HEK293T (cell line): ENCODE results near the gene WIPF2.
"Not testable (repeated sequence)": the region's sequence is repeated elsewhere in the genome, so short reads cannot be mapped to it uniquely, and the experiment has no call there.

Experiments
- CTCF ChIA-PET: fragments of 350-600 bp; formaldehyde crosslinking; extraction: SDS; loops from one replicate; lab custom pipeline; 2021; ENCODE audit warnings: antibody characterized with exemption, inconsistent platforms; lab: Yijun Ruan, JAX
- POLR2A ChIA-PET: fragments of 350-600 bp; formaldehyde crosslinking; extraction: SDS; loops from one replicate; lab custom pipeline; 2020; ENCODE audit warnings: antibody characterized with exemption, inconsistent platforms; lab: Yijun Ruan, JAX
- DNase-seq: peaks from one replicate; pipeline ENCODE4 v3.0.0; 2012; ENCODE audit warnings: mixed read lengths; ENCODE audit errors: extremely low spot score
- ARNT ChIP-seq: fragments of 450-650 bp; IDR thresholded peaks from 2 replicates; pipeline ENCODE4 v1.6.1; 2017; ENCODE audit warnings: mild to moderate bottlenecking
- BHLHE40 ChIP-seq: fragments of 450-650 bp; IDR thresholded peaks from 2 replicates; pipeline ENCODE4 v1.6.1; 2016; ENCODE audit warnings: mild to moderate bottlenecking, moderate library complexity, borderline replicate concordance
- CTBP1 ChIP-seq: fragments of 450-650 bp; IDR thresholded peaks from 2 replicates; pipeline ENCODE4 v1.6.1; 2016; ENCODE audit warnings: borderline replicate concordance
- ELF4 ChIP-seq: fragments of 450-650 bp; IDR thresholded peaks from 2 replicates; pipeline ENCODE4 v1.6.1; 2017; ENCODE audit warnings: antibody characterized with exemption
- FOXA1 ChIP-seq: fragments of 450-650 bp; IDR thresholded peaks from 2 replicates; pipeline ENCODE4 v1.6.1; 2016; ENCODE audit warnings: mild to moderate bottlenecking
- FOXK2 ChIP-seq: fragments of 450-650 bp; IDR thresholded peaks from 2 replicates; pipeline ENCODE4 v1.6.1; 2016; ENCODE audit warnings: mild to moderate bottlenecking
- FOXM1 ChIP-seq: fragments of 450-650 bp; IDR thresholded peaks from 2 replicates; pipeline ENCODE4 v1.6.1; 2017; ENCODE audit warnings: mild to moderate bottlenecking, borderline replicate concordance
- HDGF ChIP-seq: fragments of 450-650 bp; IDR thresholded peaks from 2 replicates; pipeline ENCODE4 v1.6.1; 2017; ENCODE audit warnings: antibody characterized with exemption, borderline replicate concordance
- L3MBTL2 ChIP-seq: fragments of 450-650 bp; conservative IDR thresholded peaks from 2 replicates; pipeline ENCODE4 v1.6.1; 2016; ENCODE audit warnings: mild to moderate bottlenecking
- LEF1 ChIP-seq: fragments of 450-650 bp; IDR thresholded peaks from 2 replicates; pipeline ENCODE4 v1.6.1; 2017; ENCODE audit warnings: mild to moderate bottlenecking, borderline replicate concordance
- NFRKB ChIP-seq: fragments of 450-650 bp; IDR thresholded peaks from 2 replicates; pipeline ENCODE4 v1.6.1; 2016; ENCODE audit warnings: mild to moderate bottlenecking, moderate library complexity
- SP1 ChIP-seq: fragments of 450-650 bp; IDR thresholded peaks from 2 replicates; pipeline ENCODE4 v1.6.1; 2017
- SUZ12 ChIP-seq: fragments of 450-650 bp; IDR thresholded peaks from 2 replicates; pipeline ENCODE4 v1.6.1; 2016; ENCODE audit warnings: mild to moderate bottlenecking
- TARDBP ChIP-seq: fragments of 450-650 bp; IDR thresholded peaks from 2 replicates; pipeline ENCODE4 v1.6.1; 2016
- ZNF384 ChIP-seq: fragments of 450-650 bp; IDR thresholded peaks from 2 replicates; pipeline ENCODE4 v1.6.1; 2016
- TF ChIP-seq, protein P1 (sequence below): fragments of 450-650 bp; IDR thresholded peaks from 2 replicates; pipeline ENCODE4 v1.6.1; 2016

WIPF2 gene

GRCh38 chr17:40293363-40293762 lies 74.3 kb downstream of the WIPF2 start:
- no peak for DNase-seq
- ChIA-PET POLR2A (interaction anchor here (1.3 kb wide), 1 partner anchor 24 kb away, joined by 4 read pairs; no protein-coding TSS in a partner anchor), CTCF (interaction anchor here (0.7 to 1.1 kb wide), 2 partner anchors 14 to 61 kb away, joined by 3 to 4 read pairs; no protein-coding TSS in a partner anchor)
- TF ChIP-seq ARNT, result no peak
- no peak for TF ChIP-seq HDGF
- no peak for TF ChIP-seq SP1
- no peak for TF ChIP-seq FOXM1
- no peak for TF ChIP-seq BHLHE40
- no peak for TF ChIP-seq TARDBP
- no peak for TF ChIP-seq L3MBTL2
- no peak for TF ChIP-seq LEF1
- TF ChIP-seq FOXK2, result no peak
- TF ChIP-seq ZNF384, result no peak
- TF ChIP-seq CTBP1, result no peak
- no peak for TF ChIP-seq FOXA1
- TF ChIP-seq, protein P1, sequence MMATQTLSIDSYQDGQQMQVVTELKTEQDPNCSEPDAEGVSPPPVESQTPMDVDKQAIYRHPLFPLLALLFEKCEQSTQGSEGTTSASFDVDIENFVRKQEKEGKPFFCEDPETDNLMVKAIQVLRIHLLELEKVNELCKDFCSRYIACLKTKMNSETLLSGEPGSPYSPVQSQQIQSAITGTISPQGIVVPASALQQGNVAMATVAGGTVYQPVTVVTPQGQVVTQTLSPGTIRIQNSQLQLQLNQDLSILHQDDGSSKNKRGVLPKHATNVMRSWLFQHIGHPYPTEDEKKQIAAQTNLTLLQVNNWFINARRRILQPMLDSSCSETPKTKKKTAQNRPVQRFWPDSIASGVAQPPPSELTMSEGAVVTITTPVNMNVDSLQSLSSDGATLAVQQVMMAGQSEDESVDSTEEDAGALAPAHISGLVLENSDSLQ, result no peak
- no peak for TF ChIP-seq ELF4
- no peak for TF ChIP-seq SUZ12

DNA sequence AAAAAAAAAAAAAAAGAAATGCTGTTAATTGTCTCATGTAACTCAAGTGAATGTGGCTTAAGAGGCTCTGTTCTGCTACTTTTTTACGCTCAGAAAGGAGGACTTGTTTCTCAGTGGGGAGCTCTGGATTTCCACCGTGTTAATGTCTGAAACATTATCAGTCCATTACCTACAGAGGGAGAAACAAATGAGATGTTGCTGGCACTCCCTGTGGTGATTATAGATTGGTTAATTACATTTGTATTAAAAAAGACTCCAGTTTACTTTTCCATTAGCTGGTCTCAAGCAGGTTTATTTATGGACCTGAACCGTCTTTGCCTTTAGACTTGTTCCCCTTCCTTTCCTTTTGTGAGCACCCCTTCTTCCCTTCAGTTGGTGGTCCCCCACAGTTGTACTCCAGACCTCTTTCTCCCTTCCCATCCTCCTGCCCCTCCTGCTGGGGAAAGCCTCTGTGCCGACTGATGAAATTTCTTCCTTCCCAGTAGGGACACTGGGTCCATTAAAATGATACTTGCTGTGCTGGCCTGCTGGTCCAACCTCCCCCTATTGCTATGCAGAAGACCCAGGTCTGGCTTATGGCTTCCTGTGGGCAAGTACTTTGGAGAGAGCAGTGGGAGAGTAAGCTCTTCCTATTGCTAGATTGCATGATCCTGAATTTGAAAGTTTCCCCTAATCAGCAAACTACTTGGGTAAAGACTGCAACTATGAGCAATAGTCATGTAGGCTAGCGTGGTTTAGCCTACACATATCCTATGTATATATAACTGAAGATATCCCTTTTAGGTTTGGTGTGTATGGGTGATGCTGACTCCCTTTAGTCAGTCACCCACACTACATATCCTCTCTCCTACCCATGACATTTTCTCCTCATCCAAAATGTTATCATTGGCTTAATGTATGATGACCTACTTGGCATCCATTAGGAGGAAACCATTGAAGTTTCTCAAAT lies 76.7 kb downstream of the WIPF2 start:
- no peak for TF ChIP-seq L3MBTL2
- TF ChIP-seq, protein P1, result no peak
- TF ChIP-seq HDGF, result no peak
- TF ChIP-seq SP1, result no peak
- TF ChIP-seq TARDBP, result no peak
- no peak for TF ChIP-seq ELF4
- no peak for TF ChIP-seq NFRKB
- CTCF ChIA-PET, result no interaction called here
- POLR2A ChIA-PET, result interaction anchor here (1.0 to 3.7 kb wide), 2 partner anchors 8 to 11 kb away, joined by 4 to 14 read pairs; partner anchors contain the start of gene CDC6
- no peak for DNase-seq

DNA sequence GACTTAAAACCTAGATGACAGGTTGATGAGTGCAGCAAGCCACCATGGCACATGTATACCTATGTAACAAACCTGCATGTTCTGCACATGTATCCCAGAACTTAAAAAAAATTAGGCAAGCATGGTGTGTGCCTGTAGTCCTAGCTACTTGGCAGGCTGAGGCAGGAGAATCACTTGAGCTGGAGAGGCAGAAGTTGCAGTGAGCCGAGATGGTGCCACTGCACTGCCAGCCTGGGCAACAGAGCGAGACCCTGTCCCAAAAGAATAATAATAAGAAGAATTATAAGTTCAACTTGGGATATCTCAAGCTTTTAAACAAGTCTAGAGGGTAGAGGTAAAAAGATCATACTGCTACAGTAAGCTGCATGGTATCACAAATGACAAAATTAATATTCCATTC lies 78.4 kb downstream of the WIPF2 start:
- no peak for DNase-seq
- CTCF ChIA-PET, result no interaction called here
- no peak for TF ChIP-seq LEF1
- no peak for TF ChIP-seq TARDBP
- no peak for TF ChIP-seq FOXM1
- TF ChIP-seq SP1, result no peak
- TF ChIP-seq ELF4, result no peak
- no peak for TF ChIP-seq L3MBTL2
- TF ChIP-seq CTBP1, result no peak
- no peak for TF ChIP-seq HDGF
- TF ChIP-seq NFRKB, result no peak
- TF ChIP-seq ARNT, result no peak
- no peak for TF ChIP-seq ZNF384
- TF ChIP-seq BHLHE40, result no peak
- TF ChIP-seq, protein P1, result no peak
- no peak for TF ChIP-seq FOXK2
- TF ChIP-seq FOXA1, result no peak
- TF ChIP-seq SUZ12, result no peak
- POLR2A ChIA-PET, result interaction anchor here (1.6 to 3.7 kb wide), 2 partner anchors 9 to 157 kb away, joined by 4 to 14 read pairs; partner anchors contain the start of genes CASC3 and CDC6

GRCh38 chr17:40298726-40299125 lies 79.6 kb downstream of the WIPF2 start:
- POLR2A ChIA-PET, result interaction anchor here (1.6 to 3.7 kb wide), 2 partner anchors 11 to 158 kb away, joined by 4 to 14 read pairs; partner anchors contain the start of genes CASC3 and CDC6
- no peak for DNase-seq
- TF ChIP-seq FOXA1, result no peak
- TF ChIP-seq ARNT, result no peak
- TF ChIP-seq SUZ12, result no peak
- no peak for TF ChIP-seq SP1
- CTCF ChIA-PET, result no interaction called here

GRCh38 chr17:40299159-40299757 lies 80.2 kb downstream of the WIPF2 start:
- CTCF ChIA-PET, result interaction anchor here (0.7 to 1.0 kb wide), 3 partner anchors 8 to 187 kb away, joined by 4 to 6 read pairs (median 4); no protein-coding TSS in a partner anchor
- not testable (repeated sequence) for DNase-seq
- POLR2A ChIA-PET, result interaction anchor here (0.9 to 3.7 kb wide), 4 partner anchors 11 to 159 kb away, joined by 3 to 14 read pairs (median 4); partner anchors contain the start of genes CASC3 and CDC6

DNA sequence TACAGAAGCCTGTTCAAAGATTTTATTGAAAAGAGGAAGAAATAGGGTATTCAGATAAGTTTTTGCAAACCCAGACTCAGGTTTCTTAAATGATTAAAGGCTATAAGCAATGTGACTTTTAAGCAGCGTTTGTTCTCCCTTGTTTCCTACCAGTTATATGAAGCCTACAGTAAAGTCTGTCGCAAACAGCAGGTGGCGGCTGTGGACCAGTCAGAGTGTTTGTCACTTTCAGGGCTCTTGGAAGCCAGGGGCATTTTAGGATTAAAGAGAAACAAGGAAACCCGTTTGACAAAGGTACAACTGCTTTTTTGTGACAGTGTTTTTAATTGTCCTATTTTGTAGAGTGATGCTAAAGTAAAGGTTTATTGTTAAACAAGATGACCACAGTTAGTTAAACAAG lies 82.2 kb downstream of the WIPF2 start:
- TF ChIP-seq ARNT, result no peak
- TF ChIP-seq LEF1, result no peak
- no peak for TF ChIP-seq FOXK2
- TF ChIP-seq ELF4, result no peak
- TF ChIP-seq NFRKB, result no peak
- TF ChIP-seq BHLHE40, result no peak
- TF ChIP-seq FOXM1, result no peak
- no peak for TF ChIP-seq SUZ12
- ChIA-PET CTCF (interaction anchor here (2.1 to 3.4 kb wide), 2 partner anchors 16 to 53 kb away, joined by 10 to 31 read pairs; no protein-coding TSS in a partner anchor), POLR2A (interaction anchor here (0.7 to 2.4 kb wide), 3 partner anchors 13 to 53 kb away, joined by 3 to 6 read pairs (median 3); partner anchors contain the start of gene CDC6)
- no peak for DNase-seq
